M059J (cell line): ENCODE measurements around the gene HLF. TPM values are rescaled to one million over a fixed set of nuclear protein-coding genes. Genes with fewer than 3 reads are reported as not detected.
A peak's percentile ranks its signal among the peaks of the same experiment; 100 is the strongest.

Source experiments
- DNase-seq: peaks from one replicate; pipeline ENCODE4 v3.0.0-alpha.2; 2012; ENCODE audit warnings: low read depth
- total RNA-seq: library from RNA; depleted of rRNA; stranded (reverse); fragments of >200 nt; shearing (Covaris generic); gene quantifications from 2 replicates; pipeline ENCODE4 v1.2.3, GENCODE V29; 2014

The HLF gene
- total RNA-seq, 1 experiment from 2014 or later: 5.3 TPM

- DNase-seq: no peak
Measured at GRCh38 chr17:55291114-55291507, 26.4 kb downstream of the HLF start.

DNA sequence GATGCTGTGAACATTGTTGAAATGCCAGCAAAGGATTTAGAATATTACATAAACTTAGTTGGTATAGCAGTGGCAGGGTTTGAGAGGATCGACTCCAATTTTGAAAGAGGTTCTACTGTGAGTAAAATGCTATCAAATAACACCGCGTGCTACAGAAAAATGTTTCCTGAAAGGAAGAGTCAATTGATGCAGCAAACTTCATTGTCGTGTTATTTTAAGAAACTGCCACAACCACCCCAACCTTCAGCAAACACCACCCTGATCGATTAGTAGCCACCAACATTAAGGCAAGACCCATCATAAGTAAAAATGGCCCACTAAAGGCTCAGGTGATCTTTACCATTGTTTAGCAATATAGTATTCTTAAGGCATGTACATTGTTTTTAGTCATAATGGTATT, 27.3 kb downstream of the HLF start:
- DNase-seq: no peak

GRCh38 chr17:55294042-55294751, 29.4 kb downstream of the HLF start:
- DNase-seq: no peak

GRCh38 chr17:55295411-55296170, 30.8 kb downstream of the HLF start:
- DNase-seq: peak; percentile 57

DNA sequence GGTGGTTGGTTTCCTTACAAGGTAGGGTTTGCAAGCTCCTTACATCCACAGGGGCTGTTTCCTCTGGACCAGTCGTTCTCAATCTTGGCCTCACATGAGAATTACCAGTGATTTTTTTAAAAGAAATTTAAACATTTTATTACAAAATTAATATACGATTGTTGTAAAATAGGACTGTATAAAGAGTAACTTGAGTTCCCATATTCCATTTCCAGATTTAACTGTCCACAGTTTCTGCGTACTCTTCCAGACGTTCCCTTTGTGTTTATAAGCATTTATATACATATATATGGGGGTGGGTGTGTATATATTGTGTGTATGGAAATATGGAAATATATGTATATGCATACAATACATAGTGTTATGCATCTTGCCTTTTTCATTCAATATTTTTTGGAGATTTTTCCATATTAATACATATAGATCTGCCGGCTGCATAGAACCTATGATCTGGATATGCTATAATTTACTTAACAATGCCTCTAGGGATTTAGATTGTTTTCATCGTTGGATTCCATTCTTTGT, 31.5 kb downstream of the HLF start:
- no peak for DNase-seq

- DNase-seq: no peak
Measured at GRCh38 chr17:55296699-55297098, 31.9 kb downstream of the HLF start.

GRCh38 chr17:55298111-55298730, 33.5 kb downstream of the HLF start:
- no peak for DNase-seq

GRCh38 chr17:55299162-55299838, 34.5 kb downstream of the HLF start:
- DNase-seq: no peak

- no peak for DNase-seq
Measured at GRCh38 chr17:55299890-55300289, 35.1 kb downstream of the HLF start.

DNA sequence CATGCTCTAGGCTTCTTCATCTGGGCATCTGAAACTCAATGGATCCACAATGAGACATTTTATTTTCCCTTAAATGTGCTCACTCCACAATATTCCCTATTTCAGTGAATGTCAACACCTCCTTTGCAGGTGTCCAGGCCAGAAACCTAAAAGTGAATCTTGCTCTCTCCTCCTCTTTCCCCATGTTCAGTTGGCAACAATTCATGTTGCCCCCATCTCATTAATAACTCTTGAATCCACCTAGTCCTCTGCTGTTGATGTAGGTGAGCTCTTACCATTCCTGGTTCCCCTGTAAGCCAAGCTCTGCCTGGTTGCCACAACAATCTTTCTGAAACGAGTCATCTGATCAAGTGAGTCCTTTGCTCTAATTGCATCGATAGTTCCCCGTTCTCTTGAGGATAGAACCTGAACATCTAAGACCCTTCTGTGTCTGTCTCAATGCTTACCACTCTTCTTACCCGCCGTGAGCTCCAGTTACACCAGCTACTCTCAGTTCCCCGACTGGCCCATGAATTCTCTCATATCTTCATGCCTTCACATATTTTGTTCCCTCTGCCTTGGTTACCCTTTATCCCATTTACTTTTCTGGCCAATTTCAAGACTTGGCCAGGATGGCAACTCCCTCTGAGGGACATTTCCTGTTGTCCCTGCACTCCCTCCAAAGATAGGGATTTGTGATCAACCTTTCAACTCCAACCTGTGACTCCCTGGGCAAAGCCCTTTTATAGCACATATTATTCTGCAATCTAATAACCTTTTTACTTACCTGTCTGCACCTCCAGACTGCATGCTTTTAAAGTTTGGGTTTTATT, 35.9 kb downstream of the HLF start:
- no peak for DNase-seq

- peak; percentile 15 for DNase-seq
Measured at GRCh38 chr17:55301521-55302406, 37.0 kb downstream of the HLF start.

DNA sequence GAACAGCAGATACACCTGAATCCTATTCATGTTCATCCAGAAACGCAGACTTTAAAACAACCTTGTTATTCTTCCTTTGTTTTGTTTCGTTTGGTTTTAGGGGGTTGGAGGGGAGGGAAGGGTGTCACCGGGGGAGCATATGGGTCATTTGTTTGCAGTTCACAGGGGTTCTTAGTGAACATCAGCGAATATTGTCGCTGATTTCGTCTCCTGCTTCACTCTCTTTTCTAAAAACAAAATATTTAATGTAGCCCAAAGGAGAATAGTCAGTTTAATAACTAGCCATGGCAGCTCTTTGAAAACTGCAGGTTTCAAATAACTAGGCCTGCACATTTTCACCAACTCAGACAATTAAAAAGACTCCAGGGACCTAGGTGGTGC, 37.6 kb downstream of the HLF start:
- DNase-seq: no peak

DNA sequence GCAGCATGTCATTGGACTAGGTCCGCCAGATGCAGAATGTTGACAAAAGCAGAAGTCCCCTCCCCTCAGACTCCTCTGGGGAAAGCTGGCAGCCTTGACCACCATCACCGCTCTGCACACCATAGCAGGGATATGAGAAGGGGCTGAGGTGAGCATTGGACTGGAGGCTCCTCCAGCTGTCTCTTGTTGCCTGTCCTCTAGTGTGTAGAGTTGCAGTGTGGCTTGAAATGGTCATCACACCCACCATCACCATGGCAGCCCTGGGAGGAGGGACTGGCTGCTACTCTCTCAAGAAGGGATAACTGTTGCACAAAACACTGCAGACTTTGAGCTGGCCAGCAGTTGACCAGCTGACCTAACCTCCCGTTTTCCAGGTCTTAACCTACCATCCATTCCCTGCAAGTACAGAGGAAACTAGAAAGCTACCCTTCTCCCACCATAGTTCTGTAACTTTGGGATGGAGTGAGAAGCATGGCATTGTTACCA, 38.3 kb downstream of the HLF start:
- no peak for DNase-seq

GRCh38 chr17:55303701-55304145, 39.0 kb downstream of the HLF start:
- peak; percentile 88 for DNase-seq

- DNase-seq: peak; percentile 98
Measured at GRCh38 chr17:55304171-55304859, 39.6 kb downstream of the HLF start.

DNA sequence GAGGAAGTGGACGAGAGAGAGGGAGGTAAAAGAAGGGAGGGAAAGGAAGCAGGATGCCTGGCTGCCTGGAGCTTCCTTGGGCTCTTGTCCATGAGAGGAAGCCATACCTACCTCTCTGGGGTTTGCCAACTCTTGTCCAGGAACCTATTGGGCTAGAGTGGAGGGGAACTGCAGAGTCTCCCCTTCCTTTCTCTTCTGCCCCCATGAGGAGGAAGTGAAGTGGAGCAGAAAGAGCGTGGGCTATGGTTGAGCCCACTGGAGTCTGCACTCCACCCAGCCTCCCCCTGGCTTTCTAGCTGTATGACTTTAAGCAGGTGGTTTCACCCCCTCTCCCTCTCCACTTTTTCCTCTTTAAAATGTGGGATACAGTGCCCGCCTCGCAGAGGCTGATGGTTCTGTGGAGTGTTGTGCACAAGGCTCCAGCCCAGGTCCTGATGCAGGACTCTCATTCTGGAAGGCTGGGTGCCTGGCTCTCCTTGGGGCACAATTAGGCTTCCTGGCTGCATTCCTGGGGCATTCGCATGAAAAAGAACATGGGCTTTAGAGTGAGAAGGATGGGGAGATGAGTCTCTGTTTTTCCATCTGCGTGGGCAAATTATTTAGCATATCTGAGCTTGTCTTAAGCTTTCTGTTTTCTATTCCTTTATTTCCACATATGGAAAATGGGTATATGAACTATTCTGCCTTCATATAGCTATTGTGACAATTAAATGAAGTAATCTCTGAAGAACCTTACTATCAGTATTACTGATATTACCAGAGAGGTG, 40.7 kb downstream of the HLF start:
- no peak for DNase-seq

- DNase-seq: no peak
Measured at GRCh38 chr17:55307879-55308278, 43.1 kb downstream of the HLF start.

- DNase-seq: no peak
Measured at GRCh38 chr17:55308613-55309391, 44.0 kb downstream of the HLF start.
